ENCODE results near the gene MYO1G. TPM values are rescaled to one million over a fixed set of nuclear protein-coding genes. Genes with fewer than 3 reads are reported as not detected.

MYO1G gene
- total and polyA plus RNA-seq, 8 donors: 1.7 to 16.7 (median 3.3) TPM

DNA sequence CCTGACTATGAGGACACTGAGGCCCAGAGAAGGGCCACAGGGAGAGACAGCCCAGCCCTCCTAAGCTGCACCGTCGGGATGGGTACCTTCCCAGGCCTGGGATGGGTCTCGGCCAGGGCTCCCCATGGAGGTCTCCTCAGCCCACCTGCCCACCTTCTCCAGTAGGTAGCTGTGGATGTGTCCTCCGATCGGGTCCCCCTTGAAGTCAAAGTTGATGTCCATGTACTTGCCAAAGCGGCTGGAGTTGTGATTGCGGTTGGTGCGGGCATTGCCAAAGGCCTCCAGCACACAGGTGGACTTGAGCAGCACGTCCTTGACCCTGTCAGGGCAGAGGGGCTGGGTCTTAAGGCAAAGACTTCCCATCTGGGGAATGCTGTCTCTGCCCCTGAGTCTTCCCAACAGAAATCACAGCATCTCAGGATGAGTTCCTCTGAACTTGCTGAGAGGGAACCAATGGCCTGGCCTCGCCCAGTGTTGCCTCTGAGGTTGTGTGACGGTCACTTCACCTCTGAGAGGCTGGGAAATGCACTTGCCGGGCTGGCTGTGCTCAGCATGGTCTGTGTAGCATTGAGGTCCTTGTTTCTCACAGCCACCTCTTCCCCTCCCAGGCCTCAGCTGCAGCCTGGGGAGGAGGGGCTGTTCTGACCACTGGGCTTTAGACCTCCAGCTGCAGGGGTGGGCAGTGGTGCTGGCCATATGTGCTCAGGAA lies 3.3 kb downstream of the MYO1G start:
- intact Hi-C loops (cut with DNase I; ENCODE audit: low total_unique reads): loop anchor here (10.0 kb wide), 1 partner anchor 159 kb away; no protein-coding TSS in a partner anchor
- Histone ChIP-seq H3K4me1 (peaks cover 0 to 26% (median 11%) of the 10 kb centered on the region in 4 donors), H3K9me3 (no peaks in the 10 kb centered on the region), H3K27ac (no peak overlapping the region), H3K27me3 (no peaks in the 10 kb centered on the region), H3K4me3 (no peak overlapping the region), H3K36me3 (peaks cover 0 to 46% (median 43%) of the 10 kb centered on the region in 4 donors)
- DNase-seq: no peak
- 92 to 94% (median 93%) methylated on average over 8 to 12 of the region's 12 CpGs for WGBS, 5 donors
- TF ChIP-seq POLR2A (IDR thresholded peaks at IDR 0.05) (no peak), EP300 (IDR thresholded peaks at IDR 0.05) (no peak), POLR2AphosphoS5 (IDR thresholded peaks at IDR 0.05) (no peak)
- TF ChIP-seq, protein P1, sequence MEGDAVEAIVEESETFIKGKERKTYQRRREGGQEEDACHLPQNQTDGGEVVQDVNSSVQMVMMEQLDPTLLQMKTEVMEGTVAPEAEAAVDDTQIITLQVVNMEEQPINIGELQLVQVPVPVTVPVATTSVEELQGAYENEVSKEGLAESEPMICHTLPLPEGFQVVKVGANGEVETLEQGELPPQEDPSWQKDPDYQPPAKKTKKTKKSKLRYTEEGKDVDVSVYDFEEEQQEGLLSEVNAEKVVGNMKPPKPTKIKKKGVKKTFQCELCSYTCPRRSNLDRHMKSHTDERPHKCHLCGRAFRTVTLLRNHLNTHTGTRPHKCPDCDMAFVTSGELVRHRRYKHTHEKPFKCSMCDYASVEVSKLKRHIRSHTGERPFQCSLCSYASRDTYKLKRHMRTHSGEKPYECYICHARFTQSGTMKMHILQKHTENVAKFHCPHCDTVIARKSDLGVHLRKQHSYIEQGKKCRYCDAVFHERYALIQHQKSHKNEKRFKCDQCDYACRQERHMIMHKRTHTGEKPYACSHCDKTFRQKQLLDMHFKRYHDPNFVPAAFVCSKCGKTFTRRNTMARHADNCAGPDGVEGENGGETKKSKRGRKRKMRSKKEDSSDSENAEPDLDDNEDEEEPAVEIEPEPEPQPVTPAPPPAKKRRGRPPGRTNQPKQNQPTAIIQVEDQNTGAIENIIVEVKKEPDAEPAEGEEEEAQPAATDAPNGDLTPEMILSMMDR (IDR thresholded peaks at IDR 0.05): no peak

DNA sequence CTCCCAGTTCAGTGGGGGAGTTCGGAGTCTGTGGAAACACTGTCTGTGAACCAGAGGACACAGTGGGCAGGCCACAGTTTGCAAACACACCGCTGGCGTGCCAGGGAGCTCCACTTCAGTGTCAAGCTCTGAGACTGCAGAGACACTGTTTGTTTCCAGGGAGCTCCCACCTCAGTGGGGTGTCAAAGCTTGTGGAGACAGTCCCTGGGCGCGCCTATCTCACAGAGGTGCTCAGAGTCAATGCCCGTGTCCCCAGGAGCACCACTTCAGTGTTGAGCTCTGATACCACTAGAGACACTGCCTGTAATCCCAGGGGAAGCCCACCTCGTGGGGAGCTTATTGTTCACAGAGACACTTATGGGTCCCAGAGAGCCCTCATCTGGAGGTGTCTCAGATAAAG lies 4.3 kb downstream of the MYO1G start:
- no peak overlapping the region for H3K4me3 ChIP-seq
- peaks cover 0 to 16% (median 5%) of the 10 kb centered on the region in 4 donors for H3K4me1 ChIP-seq
- no peaks in the 10 kb centered on the region for H3K9me3 ChIP-seq
- intact Hi-C loops (cut with DNase I; ENCODE audit: low total_unique reads): loop anchor here (10.0 kb wide), 1 partner anchor 160 kb away; no protein-coding TSS in a partner anchor
- peaks cover 0 to 42% (median 34%) of the 10 kb centered on the region in 4 donors for H3K36me3 ChIP-seq
- WGBS, 5 donors: 79 to 93% (median 87%) methylated on average over 4 to 7 of the region's 7 CpGs
- H3K27me3 ChIP-seq: no peaks in the 10 kb centered on the region
- no peak for DNase-seq
- H3K27ac ChIP-seq: no peak overlapping the region
- TF ChIP-seq EP300 (IDR thresholded peaks at IDR 0.05): no peak
- TF ChIP-seq, protein P1 (IDR thresholded peaks at IDR 0.05): no peak
- no peak for TF ChIP-seq POLR2AphosphoS5 (IDR thresholded peaks at IDR 0.05)
- no peak for TF ChIP-seq POLR2A (IDR thresholded peaks at IDR 0.05)

GRCh38 chr7:44973610-44974401 lies 5.0 kb downstream of the MYO1G start:
- 50 to 82% (median 76%) methylated on average over 7 to 10 of the region's 10 CpGs for WGBS, 5 donors
- intact Hi-C loops (cut with DNase I; ENCODE audit: low total_unique reads): loop anchor here (10.0 kb wide), 1 partner anchor 161 kb away; no protein-coding TSS in a partner anchor
- Histone ChIP-seq H3K9me3 (no peaks in the 10 kb centered on the region), H3K27ac (no peak overlapping the region), H3K4me1 (peaks cover 0 to 13% (median 4%) of the 10 kb centered on the region in 4 donors), H3K4me3 (no peak overlapping the region), H3K36me3 (peaks cover 0 to 38% (median 27%) of the 10 kb centered on the region in 4 donors), H3K27me3 (no peaks in the 10 kb centered on the region)
- DNase-seq: peak; percentile 43 to 60
- no peak for TF ChIP-seq POLR2AphosphoS5 (IDR thresholded peaks at IDR 0.05)
- TF ChIP-seq POLR2A (IDR thresholded peaks at IDR 0.05): no peak
- TF ChIP-seq, protein P1 (IDR thresholded peaks at IDR 0.05): peak in 5 of 7 experiments; percentile 6 to 44 (median 41)
- TF ChIP-seq EP300 (IDR thresholded peaks at IDR 0.05): no peak

DNA sequence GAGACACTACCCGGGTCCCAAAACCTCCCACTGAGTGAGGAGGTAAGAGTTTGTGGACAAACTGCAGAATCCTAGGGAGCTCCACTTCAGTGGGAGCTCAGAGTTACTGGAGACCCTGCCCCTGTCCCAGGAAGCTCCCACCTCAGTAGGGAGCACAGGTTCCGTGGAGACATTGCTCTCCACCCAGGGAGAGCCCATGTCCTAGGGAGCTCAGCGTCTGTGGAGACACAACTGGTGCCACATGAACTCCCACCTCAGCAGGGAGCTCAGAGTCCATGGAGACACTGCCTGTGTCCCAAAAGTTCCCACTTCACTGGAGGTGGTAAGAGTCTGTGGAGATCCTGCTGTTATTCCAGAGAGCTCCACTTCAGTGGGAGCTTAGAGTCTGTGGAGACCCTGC lies 6.3 kb downstream of the MYO1G start:
- Histone ChIP-seq H3K4me1 (peaks cover 0 to 12% (median 4%) of the 10 kb centered on the region in 4 donors), H3K27ac (no peak overlapping the region), H3K36me3 (peaks cover 0 to 26% (median 17%) of the 10 kb centered on the region in 4 donors), H3K27me3 (no peaks in the 10 kb centered on the region), H3K9me3 (no peaks in the 10 kb centered on the region), H3K4me3 (no peak overlapping the region)
- no peak for DNase-seq
- TF ChIP-seq, protein P1 (IDR thresholded peaks at IDR 0.05): no peak
- no peak for TF ChIP-seq EP300 (IDR thresholded peaks at IDR 0.05)
- no peak for TF ChIP-seq POLR2AphosphoS5 (IDR thresholded peaks at IDR 0.05)
- TF ChIP-seq POLR2A (IDR thresholded peaks at IDR 0.05): no peak
- intact Hi-C loops (cut with DNase I; ENCODE audit: low total_unique reads): loop anchor here (10.0 kb wide), 1 partner anchor 162 kb away; no protein-coding TSS in a partner anchor
- WGBS, 5 donors: 57 to 85% (median 84%) methylated on average over 1 to 3 of the region's 3 CpGs
